Ureter (tissue), 1 donor: ENCODE results near the gene COQ9. TPM values are rescaled to one million over a fixed set of nuclear protein-coding genes. Genes with fewer than 3 reads are reported as not detected.
"Not testable (repeated sequence)": the region's sequence is repeated elsewhere in the genome, so short reads cannot be mapped to it uniquely, and the experiment has no call there.

Experiments
- DNase-seq: peaks from one replicate; pipeline ENCODE4 v3.0.0-alpha.2; 2020; ENCODE audit warnings: low spot score
- total RNA-seq: library from RNA; stranded (reverse); gene quantifications from one replicate; pipeline ENCODE4 v1.2.4, GENCODE V29; 2023
- donor health status: DM: yes; HTN: yes; CAD: no.

Gene COQ9
- total RNA-seq, 1 donor from 2014 or later = 66.6 TPM

DNA sequence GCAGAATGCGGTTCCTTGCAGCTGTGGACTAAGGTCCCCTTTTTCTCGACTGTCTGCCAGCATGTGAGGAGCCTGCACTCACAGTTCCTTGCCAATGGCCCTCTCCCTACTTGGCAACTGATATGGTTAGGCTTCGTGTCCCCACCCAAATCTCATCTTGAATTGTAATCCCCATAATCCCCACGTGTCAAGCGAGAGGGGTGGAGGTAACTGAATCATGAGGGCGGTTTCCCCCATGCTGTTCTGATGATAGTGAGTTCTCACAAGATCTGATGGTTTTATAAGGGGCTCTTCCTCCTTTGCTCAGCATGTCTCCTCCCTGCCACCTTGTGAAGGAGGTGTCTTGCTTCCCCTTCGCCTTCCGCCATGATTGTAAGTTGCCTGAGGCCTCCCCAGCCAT lies 20.0 kb upstream of the COQ9 start:
- DNase-seq = no peak

DNA sequence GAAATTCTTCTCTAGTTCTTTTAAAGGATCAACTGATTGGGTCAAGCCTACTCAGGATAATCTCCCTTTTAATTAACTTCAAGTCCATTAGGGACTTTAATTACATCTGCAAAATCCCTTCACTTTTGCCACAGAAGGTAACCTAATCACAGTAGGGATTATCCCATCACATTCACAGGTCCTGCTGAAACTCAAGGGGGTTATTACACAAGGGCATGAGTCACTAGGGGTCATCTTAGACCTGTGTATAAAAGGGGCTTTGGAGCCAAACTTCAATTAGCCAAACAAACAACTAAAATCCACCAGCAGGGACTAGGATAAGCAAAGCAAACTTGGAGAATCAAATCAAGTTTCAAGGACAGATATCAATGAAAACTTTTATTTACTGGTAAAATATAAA lies 19.5 kb upstream of the COQ9 start:
- no peak for DNase-seq

DNA sequence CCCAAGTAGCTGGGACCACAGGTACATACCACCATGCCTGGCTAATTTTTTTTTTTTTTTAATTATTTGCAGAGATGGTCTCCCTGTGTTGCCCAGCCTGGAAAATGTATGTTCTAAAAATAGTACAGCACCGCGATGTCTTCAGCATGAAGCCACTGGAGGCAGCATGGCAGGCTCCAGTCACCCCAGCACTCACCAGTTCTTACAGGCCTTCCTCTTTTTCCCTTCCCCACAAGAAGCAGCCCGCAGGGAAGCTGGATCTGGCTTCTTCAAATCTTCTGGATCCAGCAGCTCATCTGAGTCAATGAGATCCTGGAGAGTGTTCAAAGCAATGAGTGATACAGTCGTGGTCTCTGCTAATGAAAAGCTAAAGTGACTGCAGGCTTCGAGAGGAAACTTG lies 16.3 kb upstream of the COQ9 start:
- DNase-seq = no peak

DNA sequence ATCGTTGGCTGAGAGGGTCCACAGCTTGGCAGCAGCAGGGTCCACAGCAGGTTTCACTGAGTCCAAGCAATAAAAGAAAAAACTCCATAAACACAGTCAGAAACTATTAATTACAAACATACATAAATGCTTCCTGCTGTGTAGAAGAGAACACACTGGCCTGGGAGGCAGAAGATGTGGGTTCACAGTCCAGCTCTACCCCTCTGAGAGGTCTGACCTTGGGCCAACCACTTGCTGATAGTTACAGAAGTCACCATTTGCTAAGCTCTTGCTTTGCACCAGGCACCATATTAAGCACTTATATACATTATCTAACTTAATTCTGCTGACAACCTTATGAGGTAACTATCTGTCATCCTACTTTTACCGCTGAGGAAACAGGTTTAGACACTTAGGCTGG lies 14.8 kb upstream of the COQ9 start:
- DNase-seq = no peak

DNA sequence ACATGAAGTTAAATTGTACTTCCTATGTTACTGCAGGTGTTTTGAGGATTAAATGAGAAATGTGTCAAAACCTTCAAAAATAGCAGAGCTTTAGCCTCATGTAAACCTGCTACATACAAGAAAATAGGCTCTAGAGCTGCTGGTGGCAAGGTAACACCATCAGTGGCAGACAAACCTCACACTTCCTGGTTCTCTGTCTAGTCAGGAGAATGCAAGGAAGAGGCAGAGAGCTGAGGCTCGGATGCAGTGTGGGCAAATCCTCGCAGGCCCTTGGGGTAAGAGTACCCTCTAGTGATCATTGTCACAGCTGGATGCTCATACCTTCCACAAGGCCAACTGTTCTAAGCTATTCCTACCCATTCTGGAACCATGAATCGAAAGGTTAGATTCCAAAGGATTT lies 14.3 kb upstream of the COQ9 start:
- DNase-seq = no peak

DNA sequence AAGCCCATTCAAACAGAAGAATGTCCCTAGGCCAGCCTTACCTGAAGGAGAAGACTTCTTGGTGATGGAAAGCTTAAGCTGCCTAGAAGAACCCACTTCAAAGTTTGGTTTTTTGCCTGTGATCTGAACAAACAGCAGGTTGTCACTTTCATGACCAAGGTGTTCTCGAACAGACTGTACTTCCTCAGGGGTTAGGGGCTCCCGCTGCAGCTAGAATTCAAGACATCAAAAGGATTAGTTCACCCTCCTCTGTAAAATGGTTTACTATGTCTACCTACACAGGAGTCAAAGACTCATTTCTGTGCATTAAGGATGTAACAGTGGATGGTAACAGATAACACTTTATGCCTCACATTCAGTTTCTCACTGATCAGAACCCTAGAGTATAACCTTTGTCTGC lies 13.3 kb upstream of the COQ9 start:
- no peak for DNase-seq

DNA sequence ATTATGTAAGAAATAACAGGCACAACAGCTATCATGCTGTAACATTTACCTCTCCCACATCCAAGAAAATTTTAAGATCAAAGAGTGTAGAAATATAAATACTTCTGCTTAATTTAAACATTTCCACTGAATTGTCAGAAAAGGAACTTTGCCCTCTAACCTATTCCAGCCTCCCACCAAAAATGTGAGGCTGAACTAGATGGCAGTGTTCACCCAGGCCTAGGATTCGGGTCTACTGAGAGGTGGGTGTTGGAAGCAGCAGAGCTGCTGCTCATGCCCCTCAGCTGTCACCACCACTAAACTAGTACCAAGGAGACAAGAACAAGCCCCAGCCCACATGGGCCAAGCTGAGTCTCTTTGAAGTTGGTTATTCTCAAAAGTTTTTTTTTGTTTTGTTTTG lies 11.4 kb upstream of the COQ9 start:
- no peak for DNase-seq

DNA sequence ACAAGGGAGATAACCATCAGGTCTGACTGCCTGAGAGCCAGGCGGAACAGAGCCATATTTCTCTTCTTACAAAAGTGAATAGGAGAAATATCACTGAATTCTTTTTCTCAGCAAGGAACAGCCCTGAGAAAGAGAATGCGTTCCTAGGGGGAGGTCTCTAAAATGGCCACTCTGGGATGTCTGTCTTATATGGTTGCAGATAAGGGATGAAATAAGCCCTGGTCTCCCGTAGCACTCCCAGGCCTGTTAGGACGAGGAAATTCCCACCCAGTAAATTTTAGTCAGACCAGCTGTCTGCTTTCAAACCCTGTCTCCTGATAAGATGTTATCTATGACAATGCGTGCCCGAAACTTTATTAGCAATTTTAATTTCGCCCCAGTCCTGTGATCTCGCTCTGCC lies 7.3 kb upstream of the COQ9 start:
- DNase-seq = not testable (repeated sequence)

DNA sequence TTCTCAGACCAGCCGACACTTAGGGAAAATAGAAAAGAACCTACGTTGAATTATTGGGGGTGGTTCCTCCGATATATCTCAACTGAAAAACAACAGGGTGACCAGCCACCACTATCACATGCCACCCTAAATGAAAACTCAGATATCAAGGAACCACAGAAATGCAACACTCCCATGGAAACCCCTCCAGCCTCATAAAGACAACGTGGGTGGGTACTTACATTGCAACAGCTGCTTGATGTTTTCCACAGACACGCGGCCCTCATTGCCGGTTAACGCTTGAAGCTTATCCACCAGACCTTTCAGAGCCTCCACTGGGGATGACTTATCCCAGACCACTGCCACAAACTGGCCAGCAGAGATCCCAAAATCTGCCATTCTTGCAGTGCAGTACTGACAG lies 6.7 kb upstream of the COQ9 start:
- not testable (repeated sequence) for DNase-seq

DNA sequence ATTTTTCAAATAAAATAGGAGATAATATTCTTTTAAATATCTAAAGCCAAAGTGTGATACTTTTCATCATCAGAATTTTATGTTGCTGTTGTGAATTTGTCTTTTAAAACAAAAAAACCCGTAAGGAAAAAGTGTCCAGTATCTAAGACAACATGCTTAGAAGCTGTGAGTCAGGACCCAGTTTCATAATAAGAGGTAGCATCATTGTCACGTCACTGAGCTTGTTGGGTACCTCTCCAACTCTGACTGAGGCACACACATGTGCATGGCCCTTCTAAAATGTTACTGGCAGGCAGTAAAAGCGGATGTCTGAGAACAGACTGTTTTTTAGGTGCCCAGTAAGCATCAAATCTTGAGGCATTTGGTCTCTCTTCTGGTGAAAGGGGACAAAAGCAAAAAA lies 2.6 kb upstream of the COQ9 start:
- DNase-seq = no peak

DNA sequence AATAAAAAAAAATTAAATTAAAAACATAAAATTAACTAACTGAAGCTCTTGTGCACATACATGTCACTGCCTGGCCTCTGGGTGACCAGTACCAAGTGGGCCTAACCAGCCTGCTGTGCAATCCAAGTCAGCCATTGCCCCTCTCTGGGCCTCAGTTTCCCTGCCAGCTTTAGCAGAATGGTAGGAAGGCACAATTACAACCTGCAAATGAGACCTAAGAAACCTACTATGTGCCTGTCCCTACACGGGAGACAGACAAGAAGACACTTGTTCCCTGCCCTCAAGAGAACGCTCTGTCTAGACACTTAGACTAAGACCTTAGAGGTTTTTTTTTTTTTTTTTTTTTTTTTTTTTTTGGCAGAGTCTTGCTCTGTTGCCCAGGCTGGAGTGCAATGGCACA lies 1.8 kb upstream of the COQ9 start:
- no peak for DNase-seq

DNA sequence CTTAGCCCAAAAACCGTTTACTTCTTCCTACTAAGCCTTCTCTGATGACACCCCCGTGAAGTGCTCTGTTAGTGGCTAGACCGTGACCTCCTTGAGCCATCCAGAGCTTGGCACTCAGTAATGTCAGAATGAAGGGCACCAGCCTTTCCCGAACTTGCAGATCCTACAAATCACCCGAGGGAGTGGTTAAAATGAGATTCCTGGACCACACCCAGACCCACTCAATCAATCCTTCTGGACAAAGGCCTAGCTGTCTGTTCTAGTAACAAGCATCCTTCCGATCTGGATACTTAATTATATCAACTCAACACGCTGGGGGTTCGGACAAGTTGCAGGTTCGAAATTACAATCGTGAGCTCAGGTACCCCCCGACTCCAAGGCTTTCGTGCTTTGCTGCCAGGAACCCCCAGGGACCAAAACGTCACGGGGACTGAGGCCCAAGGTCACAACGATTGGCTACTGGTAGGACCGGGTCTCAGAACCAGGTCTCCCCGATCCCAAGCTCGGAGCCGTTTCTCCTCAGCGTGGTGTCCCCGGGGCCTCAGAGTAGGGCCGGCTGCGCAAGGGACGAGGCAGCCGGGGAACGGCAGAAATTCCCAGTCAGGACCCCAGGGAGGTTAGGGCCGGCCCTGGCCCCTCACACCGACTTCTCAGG lies 621 bp upstream of the COQ9 start:
- DNase-seq = peak; percentile 48

DNA sequence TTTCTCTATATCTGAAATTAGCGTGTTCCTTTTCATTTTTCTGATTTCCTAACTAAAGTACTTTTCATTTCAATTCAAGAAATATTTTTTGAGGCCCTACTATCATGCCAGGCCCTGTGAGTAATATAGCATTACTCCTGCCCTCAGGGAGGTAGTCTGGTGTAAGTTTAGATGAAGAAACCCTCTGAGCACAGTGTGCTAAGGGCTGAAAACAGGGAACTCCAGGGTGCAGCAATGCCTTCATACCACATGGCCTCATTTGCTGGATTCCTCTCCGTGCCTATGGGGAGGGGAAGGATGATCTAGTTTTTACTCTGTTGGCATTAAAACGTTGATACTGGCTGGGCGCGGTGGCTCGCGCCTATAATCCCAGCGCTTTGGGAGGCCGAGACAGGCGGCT lies 4.7 kb downstream of the COQ9 start:
- no peak for DNase-seq

DNA sequence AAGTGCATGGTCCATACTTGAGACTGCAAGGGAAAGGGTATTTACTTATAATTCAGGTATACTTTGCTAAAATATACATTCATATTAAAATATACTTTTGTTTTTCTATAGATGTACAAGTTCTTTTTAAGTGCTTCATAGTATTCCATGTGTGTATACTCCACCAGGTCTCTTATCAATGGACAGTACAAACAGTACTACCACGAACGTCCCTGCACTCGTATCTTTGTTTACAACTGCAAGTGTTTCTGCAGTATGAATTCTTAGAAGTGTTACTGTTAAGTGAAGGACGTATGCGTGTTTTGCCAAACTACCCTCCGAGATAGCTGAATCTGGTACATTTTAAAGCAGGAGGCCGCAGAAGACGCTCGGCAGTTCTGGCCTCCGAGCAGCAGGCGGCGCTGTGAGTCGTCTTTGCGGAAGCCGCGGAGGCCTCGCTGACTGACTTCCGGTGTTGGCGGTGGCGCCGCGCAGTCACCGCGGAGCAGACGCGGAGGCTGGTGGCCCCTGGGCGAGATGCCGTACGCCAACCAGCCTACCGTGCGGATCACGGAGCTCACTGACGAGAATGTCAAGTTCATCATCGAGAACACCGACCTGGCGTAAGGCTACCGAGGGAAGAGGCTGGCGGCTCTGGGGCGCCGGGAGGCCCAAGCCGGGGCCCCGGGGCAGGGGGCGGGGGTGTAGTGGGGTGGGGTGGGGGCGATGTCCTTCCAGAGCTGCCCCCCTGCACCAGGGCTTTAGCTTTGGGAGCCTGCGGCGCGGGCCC lies 15.1 kb downstream of the COQ9 start, which contains the start of gene POLR2C:
Gene POLR2C, plus strand, starts transcription at position 471 of the 769 bp plus-strand sequence. Its CDS starts 46 bp downstream, at position 517.
- DNase-seq = peak; percentile 88

DNA sequence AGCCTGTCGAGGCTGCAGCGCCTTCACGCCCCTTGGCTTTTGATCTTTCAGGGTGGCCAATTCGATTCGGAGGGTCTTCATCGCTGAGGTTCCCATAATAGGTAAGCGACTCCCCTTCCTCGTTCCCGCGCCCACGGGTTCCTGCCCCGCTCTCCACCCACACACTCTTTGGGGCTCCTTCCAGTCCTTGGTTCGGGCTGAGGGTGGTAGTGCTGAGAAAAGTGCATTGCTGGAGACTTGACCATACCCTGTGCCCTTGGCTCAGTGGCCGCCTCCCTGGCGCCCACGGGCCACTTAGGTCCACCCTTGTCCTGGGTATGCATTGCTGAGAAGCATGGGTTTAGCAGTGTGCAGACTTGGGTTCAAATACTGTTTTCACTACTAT lies 15.7 kb downstream of the COQ9 start:
- no peak for DNase-seq

DNA sequence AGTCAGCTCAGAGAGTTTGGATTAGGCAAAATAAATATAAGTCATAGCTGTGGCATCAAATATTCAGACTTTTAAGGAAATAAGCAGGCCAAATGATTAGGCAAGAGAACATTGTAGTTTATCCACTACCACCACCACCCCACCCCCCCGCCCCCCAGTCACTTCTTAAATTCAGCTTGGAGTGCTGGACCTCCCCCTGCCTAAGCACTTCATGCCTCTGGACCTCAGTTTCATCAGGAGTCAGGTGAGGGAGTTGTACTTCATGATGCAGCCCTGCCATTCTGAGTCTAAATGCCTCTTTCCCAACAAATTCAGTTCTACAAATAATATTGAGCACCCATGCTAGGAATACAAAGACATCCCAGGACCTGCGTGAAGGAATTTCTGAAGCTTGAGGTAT lies 17.2 kb downstream of the COQ9 start:
- DNase-seq = no peak

DNA sequence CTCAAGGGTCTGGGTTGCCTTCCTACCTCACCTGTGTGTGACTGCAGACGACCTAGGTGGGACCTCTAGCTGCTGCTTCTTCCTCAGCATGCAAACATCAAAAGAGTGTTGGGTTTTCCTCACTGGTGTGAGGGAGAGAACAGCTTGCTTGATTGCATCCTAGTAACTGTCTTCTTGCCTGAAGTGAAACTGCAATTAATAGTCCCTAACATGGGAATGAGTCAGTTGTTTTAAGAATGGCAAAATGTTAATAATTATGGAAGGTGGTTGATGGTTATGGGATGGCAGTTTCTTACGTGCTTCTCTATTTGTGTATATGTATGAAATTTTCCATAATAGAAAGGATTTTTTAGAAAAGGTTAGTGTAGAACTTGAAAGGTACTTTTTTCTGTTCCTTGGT lies 21.1 kb downstream of the COQ9 start:
- no peak for DNase-seq

DNA sequence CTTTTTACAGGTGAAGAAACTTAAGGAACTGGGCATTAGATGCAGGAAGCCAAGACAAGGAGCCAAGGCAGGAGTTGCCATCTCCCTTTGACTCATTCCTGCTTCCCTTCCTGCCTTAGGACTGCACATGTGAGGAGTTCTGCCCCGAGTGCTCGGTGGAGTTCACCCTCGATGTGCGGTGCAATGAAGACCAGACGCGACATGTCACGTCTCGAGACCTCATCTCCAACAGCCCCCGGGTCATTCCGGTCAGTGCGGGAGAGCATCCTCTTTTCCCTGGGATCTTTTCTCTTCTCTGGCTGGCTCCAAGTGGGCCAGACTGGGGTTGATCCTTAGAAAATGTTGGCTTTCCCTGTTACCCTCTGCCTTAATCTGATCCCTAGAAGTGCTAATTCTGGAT lies 21.8 kb downstream of the COQ9 start:
- peak; percentile 14 for DNase-seq

DNA sequence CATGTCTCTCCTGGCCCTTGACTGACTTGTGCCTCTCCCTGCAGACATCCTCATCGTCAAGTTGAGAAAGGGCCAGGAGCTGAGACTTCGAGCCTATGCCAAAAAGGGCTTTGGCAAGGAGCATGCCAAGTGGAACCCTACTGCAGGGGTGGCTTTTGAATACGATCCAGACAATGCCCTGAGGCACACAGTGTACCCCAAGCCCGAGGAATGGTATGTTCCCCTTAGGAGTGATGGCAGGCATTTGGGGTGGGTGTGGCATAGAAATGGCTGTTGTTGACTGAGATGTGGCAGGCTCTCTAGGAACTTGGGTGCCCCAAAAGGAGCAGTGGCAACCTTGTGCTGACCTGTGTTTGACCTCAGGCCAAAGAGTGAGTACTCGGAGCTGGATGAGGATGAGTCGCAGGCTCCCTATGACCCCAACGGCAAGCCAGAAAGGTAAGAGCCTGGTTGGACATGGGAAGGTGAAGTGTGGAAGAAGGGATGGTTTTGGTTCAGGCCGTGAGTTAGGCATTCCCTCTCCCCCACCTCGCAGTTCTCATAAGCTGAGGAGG lies 22.7 kb downstream of the COQ9 start:
- peak; percentile 29 for DNase-seq

DNA sequence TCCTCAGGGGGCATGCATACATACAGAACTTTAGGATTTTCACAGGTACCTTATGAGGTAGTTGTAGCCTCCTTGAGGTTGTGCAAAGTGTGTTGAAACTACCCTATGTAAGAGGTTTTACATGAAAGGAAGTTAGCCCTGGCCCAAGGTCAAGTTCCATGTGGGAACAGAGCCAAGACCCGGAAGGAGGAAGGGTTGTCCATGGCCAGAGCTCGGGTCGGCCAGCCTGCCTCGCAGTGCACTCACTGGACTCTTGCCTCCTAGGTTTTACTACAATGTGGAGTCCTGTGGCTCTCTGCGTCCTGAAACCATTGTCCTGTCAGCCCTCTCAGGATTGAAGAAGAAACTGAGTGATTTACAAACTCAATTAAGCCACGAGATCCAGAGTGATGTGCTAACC lies 23.4 kb downstream of the COQ9 start:
- DNase-seq = no peak

DNA sequence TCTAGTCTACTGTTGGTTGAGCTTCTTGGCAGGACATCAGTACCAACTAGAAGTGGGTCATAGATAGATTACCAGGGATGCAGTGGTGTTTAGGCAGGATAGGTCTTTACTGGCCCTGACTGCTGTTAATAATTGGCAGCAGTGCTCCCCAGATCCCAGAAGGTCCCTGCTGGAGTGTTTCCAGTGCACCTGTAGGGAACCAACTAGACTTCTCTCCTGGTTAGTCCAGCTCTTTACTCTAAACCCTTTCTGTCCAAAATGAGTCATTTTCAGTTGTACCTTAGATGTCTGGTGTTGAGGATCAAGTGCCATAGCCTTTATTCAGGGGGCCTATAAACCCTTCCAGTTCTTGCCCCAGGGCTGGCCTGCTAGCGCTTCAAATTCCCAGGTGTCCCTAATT lies 23.9 kb downstream of the COQ9 start:
- no peak for DNase-seq

DNA sequence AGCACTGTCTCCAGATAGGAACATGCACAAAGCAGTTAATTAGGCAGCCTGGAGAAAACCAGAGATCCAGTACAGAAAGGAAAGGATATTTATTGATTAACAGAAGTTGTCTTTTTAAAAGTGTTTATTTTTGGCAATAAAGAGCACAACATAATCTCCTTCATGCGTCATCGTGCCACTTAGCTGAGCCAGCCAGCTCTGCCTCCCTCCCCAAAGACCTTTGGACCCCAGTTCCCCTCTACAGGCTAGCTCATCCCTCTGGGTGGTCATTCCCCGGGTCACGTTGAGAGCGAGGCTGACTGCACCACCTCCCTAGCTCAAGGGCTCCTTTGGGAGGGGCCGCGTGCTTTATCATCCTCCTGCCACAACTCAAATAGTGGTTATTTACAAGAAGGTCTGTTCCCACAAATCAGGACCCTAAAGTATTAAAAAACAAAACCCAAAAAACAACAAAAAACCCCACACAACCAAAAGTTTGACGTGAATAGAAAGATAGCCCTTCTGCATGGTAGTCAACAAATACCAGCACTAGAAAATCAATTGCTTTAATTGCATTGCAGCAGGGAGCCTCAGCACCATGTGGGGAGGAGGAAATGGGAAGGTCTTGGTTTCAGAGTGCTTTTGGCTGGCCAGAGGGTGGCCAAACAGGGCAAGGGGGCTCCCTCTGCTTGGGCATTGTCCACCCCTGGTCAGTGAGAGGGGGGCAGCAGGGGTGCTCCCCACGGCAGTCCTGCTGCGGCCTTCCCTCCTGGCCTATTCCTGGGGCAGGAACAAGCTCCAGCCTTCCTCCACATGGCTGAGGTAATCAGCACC lies 24.8 kb downstream of the COQ9 start:
- no peak for DNase-seq
